Uterus (tissue), 2 donors: ENCODE data around the gene LRIG2.

ENCODE experiments used
- CTCF ChIP-seq, 4 experiments: fragments of 200-600 bp in 2 of 4; fragments of 450-650 bp in 2 of 4; sonication (generic) in 2 of 4; IDR thresholded peaks; one replicate each; pipeline ENCODE4 v1.5.1; 2016 to 2019; ENCODE audit warnings: antibody characterized with exemption in 4 of 4, mild to moderate bottlenecking in 2 of 4, moderate library complexity in 1 of 4
- POLR2A ChIP-seq, 2 donors: fragments of 450-650 bp; IDR thresholded peaks; one replicate each; pipeline ENCODE4 v1.6.1; 2016; ENCODE audit warnings: antibody characterized with exemption in 2 of 2, mild to moderate bottlenecking in 1 of 2, moderate library complexity in 1 of 2

- TF ChIP-seq CTCF (IDR thresholded peaks at IDR 0.05), result no peak
- no peak for TF ChIP-seq POLR2A (IDR thresholded peaks at IDR 0.05)
Observed at GRCh38 chr1:113027449-113027848, 45.5 kb upstream of the LRIG2 start.
